ENCODE results near the gene SLX9.

Gene SLX9

GRCh38 chr21:44977616-44978340, 37.9 kb downstream of the SLX9 start:
- no peak for DNase-seq (ENCODE audit: low read depth in 2 of 2)

- DNase-seq (ENCODE audit: low read depth in 2 of 2): no peak
These were observed 40.1 kb downstream of the SLX9 start for GRCh38 chr21:44979687-44980561.

DNA sequence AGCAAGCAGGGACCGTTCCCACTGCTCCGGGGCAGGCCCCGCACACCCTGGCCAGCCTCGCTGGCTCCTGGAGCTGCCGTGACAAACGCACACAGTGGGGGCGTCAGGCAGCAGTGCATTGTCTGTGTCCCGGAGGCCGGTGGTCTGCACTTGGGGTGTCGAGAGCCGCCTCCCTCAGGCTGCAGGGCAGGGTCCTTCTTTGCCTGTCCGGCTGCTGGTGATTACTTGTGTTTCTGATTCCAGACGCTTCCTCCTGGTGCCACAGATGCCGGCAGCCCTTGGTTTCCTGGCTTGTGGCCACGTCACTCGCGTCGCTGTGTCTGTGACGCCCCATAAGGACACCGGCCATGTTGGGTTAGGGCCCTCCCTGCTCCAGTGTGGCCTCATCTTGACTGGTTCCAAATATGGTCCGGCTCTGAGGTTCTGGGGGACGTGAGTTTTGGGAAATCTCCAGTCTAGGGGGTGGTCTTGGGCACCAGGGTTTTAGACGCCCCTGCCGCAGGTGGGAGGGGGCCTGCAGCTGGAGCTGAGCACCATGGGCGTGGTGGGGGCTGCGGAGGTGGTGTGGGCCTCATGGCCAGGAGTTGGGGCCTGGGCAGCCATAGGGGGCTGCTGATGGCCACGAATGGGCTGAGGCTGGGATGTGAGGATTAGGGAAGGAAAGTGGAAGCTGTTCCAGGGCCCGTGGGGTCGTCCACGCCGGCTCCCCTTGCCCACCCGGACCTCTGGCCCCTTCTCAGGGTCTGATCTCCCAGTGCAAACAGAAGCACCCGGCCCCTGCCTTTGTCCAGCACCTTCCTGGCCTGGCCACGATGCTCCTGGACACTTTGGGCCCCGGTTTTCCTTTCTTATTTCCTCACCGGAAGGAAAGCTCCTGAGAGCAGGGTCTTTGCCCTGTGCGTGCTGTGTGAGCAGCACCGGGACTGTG, 41.0 kb downstream of the SLX9 start:
- DNase-seq (ENCODE audit: low read depth in 2 of 2): no peak

DNA sequence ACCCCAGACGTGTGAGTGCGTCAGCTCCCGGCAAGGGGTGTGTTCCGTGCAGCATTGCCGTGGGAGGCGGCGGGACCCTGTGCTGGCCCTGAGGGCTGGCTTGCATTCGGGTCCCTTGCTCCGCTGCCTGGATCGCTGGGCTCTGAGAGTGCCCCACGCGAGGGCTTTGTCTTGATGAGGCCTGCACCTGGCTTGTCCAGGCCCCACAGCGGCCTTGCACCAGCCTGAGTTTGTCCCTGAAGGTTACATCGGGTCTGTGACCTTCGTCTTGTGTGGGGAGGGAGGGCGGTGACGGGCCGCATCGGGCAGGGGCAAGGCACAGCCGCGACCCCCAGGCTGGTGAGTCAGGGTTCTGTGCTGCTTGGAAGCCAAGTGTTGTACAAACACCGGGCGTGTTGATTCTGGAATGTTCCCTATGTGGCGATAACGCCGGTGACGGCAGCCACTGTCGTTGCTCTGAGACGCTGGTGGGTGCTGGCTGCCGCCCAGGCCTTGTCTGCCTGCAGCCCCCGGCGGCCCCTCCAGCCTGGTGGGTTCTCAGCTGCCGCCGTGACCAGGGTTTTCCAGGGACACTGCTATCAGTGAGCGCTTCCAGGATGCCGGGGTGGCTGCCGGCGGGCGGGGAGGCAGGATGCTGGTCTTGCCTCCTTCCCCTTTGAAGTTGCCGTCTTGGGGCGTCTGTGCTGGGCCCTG, 42.9 kb downstream of the SLX9 start:
- DNase-seq (ENCODE audit: low read depth in 2 of 2): no peak

DNA sequence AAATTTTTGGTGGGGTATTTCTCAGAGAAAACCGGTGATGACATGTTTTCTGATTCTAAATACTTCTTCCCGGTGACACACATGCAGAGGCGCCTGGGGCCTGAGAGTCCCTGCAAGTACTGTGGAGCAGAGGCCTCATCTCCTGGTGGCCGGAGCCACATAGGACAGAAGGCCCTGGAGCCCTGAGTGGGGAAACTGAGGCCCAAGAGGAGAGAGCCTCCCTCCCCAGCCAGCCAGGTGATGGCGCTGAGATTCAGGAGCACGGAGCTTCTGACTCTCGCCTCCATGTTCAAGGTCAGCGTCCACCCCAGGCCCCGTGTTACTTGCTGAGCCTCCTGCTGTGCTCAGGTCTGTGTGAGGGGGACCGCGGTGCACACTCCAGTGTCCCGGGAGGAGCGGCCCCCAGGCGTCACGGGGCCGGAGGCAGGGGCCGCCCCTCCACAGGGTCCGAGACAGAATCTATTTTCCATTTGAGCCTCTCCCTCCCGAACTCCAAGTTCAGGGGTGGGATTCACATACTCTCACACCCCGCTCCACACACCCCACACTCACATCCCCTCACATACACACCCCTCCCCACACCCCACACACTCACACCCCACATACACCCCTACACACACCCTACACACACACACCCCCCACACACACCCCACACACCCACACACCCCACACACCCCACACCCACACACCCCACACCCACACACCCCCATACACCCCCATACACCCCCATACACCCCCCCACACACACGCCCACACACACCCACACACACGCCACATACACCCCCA, 43.8 kb downstream of the SLX9 start:
- no peak for DNase-seq (ENCODE audit: low read depth in 2 of 2)

DNA sequence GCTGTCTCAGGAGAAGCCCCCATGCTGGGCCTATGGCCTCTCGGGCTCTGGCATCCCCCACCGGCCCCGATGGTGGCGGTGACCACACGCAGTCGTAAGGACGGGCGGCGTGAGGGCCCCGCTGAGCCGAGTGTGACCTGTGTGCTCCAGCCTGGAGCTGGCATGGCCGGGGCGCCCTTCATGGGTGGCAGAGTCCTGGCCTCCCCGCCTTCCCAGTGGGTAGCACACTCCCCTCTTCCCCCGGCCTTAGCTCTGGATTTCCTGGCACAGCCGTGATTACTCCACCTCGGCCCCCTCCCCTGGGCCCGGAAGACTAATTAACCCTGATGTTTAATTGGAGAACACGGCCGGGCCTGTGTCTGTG, 44.6 kb downstream of the SLX9 start:
- no peak for DNase-seq (ENCODE audit: low read depth in 2 of 2)

GRCh38 chr21:44984792-44985440, 45.1 kb downstream of the SLX9 start:
- no peak for DNase-seq (ENCODE audit: low read depth in 2 of 2)

- no peak for DNase-seq (ENCODE audit: low read depth in 2 of 2)
These were observed 45.9 kb downstream of the SLX9 start for GRCh38 chr21:44985441-44986401.

GRCh38 chr21:44986471-44987291, 46.9 kb downstream of the SLX9 start:
- DNase-seq (ENCODE audit: low read depth in 2 of 2): no peak

DNA sequence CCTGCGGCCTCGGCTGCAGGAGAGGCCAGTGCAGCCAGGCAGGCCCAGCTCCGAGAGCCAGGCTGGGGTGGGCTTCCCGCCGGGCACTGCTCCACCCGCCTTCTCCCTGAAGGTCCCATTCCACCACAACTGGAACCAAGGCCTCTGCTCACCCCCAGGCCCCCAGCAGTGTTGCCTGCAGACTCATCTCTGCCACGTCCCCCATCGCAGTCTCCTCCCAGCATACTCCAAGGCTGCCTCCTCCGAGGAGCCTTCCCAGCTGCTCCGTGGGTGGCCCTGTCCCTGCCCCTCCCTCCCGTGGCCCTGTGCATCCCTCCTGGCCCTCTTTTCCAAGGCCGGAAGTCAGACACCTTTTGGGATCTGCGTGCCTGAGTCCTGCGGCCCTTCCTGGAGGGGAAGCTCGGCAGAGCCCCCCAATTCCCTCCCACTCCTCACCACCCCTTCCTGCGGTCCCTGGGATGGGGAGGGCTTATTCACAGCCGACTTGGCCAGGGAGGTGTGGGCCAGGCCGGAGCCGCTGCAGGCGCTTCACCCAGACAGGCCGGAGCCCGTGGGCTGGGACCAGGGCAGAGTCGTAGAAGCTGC, 47.6 kb downstream of the SLX9 start:
- DNase-seq (ENCODE audit: low read depth in 2 of 2): no peak

- no peak for DNase-seq (ENCODE audit: low read depth in 2 of 2)
These were observed 48.2 kb downstream of the SLX9 start for GRCh38 chr21:44987886-44988606.

GRCh38 chr21:44988607-44989536, 49.0 kb downstream of the SLX9 start:
- no peak for DNase-seq (ENCODE audit: low read depth in 2 of 2)

- DNase-seq (ENCODE audit: low read depth in 2 of 2): no peak
These were observed 49.7 kb downstream of the SLX9 start for GRCh38 chr21:44989537-44989886.

DNA sequence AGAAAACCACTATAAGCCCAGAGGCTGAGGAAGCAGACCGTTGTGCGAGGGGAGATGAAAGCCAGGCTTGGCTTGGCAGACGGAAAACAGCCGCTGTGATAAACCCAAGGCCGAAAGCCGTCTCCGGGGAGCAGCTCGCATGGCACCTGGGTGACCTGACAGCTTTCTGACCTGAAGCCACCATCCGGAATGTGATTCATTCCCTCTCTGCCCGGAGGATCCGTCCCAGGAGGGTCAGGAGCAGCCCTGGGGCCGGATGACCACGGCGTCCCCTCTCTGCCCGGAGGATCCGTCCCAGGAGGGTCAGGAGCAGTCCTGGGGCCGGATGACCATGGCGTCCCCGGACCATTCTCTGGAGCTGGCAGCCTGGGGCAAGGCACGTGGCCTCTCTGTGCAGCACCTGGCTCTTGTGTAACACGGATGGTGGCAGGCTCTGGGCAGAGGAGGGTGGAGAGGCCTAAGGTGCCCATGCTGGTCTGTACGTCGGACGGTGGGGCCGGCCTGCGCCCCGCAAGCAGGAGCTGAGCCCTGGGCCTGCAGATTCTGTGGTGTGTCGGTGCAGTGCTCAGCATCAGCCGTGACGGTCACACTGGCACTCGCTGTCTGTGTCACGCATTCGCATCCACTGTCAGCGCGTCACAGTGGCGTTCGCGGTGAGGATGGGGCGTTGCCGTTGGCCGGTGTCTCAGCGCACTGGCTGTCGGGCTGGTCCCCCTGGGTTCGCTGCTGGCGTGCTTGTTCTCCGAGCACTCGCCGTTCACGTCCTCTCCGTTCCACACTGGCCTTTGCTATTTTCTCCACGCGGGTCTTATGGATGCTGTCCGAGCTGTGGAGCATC, 50.3 kb downstream of the SLX9 start:
- DNase-seq (ENCODE audit: low read depth in 2 of 2): no peak

DNA sequence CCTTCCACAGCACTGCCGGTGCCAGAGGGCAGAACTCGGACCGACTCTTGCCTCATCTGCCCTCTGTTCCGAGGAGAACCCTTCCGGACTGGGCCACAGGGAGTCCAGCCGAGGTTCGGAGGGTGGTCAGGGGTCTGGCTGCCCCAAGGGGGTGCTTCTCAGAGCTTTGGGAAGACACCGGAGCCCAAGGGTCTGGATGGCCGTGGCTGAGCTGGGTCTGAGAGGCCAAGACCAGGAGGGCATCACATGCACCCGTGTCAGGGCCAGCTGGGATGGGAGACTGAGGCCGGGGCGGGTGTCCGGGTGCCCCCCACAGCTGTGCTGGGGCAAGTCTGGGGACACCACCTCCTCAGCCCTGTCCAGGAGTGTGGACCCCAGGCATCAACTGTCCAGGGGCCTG, 51.1 kb downstream of the SLX9 start:
- no peak for DNase-seq (ENCODE audit: low read depth in 2 of 2)
